ENCODE results near the gene INCA1.
"Not testable (repeated sequence)": the region's sequence is repeated elsewhere in the genome, so short reads cannot be mapped to it uniquely, and the experiment has no call there.

The INCA1 gene, protein sequence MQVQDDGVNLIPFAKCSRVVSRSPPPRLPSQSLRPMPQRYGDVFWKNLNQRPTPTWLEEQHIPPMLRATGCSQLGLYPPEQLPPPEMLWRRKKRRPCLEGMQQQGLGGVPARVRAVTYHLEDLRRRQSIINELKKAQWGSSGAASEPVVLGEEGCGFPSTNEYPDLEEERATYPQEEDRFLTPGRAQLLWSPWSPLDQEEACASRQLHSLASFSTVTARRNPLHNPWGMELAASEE

DNA sequence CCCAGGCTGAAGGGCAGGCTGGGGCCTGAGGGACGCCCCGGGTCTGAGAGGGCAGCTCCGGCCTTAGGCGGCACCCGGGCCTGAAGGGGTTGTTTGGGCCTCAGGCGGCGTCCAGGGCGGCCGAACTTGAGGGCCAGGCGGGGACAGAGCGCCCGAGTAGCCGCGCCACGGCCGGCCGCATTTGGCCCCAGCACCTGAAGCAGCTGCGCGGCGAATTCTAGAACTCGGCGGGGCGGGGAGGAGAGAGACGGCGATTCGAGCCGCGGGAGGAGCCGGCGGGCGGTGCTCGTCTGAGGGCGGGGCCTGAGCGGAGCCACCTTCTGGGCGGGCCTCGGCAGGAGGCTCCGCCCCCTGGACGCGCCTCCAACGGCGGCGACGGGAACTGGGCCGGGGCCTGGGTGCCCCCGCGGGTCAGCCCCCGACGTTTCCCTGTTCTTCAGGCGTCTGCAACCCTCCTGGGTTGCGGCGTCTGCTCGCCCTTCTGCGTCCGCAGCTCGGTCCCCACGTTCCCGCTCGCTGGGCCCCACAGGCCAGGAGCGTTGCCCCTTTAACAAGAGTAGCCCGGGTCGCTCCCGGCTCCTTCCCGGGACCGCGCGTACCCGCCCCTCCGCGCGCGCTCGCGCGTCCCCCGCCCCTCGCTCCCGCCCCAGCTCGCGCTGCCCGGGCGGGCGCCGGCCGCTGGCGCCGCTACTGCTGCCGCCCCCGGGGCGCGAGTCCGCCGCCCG, at the start of gene INCA1, which contains the start of gene KIF1C:
TSS of gene INCA1 (minus strand) at position 221 of the 725 bp plus-strand sequence. CDS start 3,085 bp downstream, outside the sequence.
TSS of gene KIF1C (plus strand) at position 649 of the 725 bp plus-strand sequence. CDS start 2,297 bp downstream, outside the sequence.
- DNase-seq: peak; percentile 40 to 96 (median 92)

DNA sequence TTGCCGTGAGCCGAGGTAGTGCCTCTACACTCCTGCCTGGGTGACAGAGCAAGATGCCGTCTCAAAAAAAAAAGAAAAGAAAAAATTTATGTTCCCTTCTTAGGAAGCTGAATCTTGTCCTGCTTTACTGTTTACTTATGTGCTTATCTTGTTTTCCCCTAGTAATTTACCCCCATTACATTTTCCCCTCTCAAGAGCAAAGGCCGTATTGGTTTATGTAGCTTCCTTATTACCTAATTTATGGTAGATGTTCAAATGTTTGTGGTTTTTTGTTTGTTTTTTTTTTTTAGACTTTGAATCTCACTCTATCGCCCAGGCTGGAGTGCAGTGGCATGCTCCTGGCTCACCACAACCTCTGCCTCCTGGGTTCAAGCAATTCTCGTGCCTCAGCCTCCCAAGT, 48.2 kb upstream of the INCA1 start:
- DNase-seq: no peak

DNA sequence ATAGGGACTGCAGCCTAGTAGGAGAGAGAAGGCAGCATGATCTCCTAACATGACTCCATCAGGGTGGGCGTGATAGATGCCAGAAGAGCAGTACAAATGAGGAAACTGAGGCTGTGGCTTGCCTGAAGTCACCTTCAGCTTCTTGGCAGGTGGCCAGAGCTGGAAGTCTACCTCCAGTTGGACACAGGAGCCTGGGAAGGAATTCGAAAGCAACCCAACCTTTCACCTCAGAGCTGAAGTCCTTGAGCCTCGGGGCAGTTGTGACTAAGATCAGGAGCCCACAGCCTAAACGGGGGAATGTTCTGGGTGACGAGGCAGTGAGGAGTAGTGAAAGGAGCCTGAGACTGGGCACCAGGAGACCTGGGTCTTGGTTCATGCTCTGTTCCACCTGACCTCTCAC, 47.3 kb upstream of the INCA1 start:
- no peak for DNase-seq

DNA sequence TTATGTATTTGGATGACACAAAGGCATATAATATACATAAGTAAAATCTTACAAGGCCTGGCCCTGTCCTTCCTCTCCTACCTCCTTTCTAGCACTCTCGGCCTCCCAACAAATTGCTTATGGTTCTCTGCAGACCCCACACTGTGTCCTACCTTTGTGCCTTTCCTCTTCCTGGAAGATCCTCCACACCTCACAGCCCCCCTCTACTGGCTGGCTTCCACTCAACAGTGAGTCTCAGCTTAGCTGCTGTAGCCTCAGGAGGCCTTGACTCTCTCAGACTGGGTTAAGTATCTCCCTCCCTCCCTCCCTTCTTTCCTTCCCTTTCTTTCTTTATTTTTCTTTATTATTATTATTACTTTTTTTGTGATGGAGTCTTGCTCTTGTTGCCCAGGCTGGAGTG, 46.2 kb upstream of the INCA1 start:
- no peak for DNase-seq

DNA sequence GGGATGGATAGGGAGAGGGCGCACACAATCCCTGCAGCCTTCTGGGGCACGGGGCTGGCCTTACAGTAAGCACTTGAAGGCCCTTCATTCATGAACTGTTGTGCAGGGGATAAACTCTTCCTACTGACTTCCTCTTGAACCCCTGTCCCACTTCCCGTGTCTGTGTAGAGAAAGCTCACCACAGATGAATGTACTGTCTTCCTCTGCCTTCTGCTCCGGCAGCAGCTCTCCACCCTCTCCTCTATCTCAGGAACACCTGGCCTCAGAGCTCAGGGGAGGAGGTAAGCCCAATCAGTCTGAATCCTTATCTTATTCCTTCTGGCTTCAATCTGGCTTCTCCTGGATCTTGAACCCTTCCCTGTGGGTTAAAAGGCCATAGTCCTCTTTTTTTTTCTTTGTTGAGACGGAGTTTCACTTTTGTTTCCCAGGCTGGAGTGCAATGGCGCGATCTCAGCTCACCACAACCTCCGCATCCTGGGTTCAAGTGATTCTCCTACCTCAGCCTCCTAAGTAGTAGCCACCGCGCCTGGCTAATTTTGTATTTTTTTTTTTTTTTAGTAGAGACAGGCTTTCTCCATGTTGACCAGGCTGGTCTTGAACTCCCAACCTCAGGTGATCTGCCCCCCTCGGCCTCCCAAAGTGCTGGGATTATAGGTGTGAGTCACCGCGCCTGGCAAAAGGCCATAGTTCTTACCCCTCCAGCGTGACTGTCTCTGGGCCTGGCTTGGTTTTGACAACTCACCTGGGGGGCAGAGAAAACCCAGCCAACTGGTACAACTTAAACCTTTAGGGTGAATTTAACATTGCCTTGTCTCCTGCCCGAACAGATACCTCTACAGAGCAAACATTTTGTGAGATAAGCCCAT, 45.1 kb upstream of the INCA1 start:
- DNase-seq: no peak

DNA sequence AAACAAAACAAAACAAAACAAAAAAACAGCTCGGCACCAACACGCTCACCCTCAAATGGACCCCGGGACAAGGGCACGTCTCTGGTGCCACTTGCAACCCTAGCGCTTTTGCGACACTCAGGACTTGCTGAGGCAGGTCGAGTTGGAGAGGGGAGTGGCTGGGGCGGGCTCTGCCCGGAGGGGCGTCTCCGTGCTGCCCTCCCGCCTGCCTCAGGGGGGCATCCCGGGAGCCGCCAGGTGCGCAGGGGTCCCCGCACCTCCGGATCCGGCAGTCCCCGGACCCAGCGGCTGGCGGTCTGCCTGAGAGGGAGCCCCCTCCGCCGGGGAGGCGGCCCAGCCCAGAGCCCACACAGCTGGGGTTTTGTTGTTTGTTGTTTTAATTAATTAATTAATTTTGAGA, 38.0 kb upstream of the INCA1 start, which contains the start of gene SLC52A1:
TSS of gene SLC52A1 (minus strand) at position 112 of the 400 bp plus-strand sequence. CDS start 820 bp downstream, outside the sequence.
- no peak for DNase-seq

DNA sequence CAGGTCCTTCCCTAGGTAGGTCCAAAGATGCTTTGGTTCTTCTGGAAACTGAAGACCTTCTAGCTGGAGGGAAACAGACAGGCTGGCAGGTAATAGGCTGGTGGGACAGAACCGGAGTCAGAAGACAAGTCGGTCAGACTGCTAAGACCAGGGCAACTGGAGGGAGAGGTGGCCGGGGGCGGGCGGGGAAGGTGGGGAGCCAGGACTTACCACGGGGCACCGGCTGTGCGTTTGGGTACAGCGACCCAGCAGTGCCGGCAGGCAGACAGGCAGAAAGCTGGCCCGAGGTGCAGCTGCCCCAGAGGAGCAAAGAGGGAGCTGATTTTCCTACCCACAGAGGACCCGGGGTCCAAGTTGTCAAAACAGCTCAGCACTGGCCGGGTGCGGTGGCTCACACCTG, 37.3 kb upstream of the INCA1 start:
- no peak for DNase-seq

DNA sequence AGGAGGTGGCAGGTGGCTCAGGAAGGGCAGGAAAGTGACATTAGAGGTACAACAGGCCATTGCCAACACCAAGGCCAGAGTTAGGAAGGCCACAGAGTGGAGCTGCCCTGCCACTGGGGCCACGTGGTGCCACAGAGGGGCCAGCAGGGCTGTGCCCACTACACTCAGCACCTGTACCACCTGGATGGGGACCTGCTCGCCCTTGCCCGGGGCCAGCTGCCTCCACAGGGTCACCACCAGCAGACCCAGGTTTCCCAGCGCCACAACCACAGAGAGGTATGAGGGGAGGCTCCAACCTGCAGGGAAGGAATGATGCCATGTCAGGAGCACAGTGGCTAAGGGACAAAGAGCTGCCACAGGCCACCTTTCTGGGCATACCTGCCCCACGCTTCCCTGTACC, 36.7 kb upstream of the INCA1 start:
- no peak for DNase-seq

DNA sequence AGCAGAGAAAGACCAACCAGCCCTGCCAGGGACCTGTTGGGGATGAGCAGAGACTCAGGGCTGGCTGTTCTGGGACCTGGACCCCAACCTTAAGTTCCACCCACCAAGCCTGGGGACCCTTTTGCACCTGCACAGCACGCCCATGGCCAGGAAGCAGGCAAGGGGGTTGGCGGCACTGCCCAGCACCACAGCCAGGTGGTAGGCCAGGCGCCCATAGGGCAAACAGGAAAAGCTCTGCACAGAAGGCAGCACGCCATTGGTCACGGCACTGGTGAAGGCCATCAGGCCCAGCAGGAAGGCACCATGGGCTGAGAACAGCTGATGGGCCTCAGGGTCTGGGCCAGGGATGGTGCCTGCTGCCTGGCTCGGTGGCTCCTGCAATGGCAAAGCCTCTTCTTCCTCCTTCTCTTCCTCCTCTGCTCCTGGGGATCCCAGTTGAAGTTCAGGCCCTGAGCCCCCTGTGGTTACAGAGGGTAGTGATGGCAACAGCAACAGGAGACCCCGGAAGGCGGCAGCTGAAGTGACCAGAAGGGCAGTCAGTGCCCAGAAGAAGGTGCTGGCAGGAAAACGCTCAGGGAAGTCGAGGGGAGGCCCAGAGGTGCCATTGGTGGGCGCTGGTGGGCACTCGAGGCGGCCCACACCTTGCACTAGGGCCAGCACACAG, 36.2 kb upstream of the INCA1 start:
- no peak for DNase-seq

DNA sequence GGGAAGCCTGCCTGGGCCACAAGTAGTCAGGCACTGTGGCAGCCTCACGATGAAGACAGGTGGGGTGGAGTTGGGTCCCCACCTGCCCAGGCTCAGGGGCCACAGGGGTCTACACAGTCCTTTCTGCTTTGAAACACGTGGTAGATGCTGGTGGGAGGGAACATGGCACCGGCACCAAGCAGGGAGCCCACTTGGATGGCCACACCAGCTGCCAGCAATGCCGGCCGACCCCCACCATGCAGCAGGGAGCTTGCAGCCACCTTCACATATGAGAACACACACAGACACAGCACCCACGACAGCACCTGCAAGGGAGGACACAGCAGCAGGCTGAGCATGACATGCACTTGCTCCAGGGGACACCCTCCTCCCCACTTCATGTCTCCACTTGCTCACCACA, 35.5 kb upstream of the INCA1 start:
- no peak for DNase-seq

DNA sequence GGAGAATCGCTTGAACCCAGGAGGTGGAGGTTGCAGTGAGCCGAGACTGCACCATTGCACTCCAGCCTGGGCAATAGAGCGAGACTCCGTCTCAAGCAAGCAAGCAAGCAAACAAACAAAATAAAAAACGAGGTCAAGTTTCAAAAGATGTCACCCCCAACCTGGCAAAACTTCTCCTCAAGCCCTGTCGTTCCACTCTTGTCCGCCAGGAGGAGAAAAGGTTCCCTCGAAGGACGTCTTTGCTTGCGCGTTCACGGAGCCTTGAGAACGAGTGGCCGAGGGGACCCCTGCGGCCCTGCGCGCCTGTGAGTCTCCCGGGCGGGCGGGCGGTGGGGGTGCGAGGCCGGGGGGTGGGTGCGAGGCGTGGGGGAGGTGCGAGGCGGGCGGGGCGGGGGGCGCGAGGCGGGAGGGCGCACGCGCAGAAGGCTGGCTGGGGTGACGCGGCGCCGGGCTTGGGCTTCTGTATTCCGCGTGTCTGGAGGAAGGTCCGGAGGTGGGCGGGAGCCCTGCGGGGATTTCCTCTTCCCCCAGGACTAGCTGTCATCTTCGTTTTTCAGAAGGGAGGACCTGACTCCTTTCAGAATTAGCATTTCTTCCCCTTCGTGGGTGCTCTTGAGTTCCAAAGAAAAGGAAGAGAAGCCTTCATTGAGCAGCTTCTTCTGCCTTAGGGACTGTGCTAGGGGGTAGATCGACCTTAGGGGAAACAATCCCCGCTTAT, 34.2 kb upstream of the INCA1 start:
- DNase-seq: peak in 52 of 56 donors; percentile 10 to 88 (median 60)

DNA sequence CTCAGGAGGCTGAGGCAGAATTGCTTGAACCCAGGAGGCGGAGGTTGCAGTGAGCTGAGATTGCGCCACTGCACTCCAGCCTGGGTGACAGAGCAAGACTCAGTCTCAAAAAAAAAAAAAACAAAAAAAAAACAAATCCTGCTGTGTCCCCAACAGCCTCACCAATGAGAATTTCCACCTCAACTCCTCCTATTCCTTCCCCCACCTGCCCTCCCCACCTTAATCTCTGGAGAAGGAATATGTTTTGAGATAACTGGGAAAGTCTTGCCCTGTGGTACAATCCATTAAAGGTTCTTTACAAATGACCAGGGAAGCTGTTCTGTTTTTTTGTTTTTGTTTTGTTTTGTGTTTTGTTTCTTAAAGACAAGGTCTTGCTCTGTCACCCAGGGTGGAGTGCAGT, 32.8 kb upstream of the INCA1 start:
- DNase-seq: not testable (repeated sequence)

DNA sequence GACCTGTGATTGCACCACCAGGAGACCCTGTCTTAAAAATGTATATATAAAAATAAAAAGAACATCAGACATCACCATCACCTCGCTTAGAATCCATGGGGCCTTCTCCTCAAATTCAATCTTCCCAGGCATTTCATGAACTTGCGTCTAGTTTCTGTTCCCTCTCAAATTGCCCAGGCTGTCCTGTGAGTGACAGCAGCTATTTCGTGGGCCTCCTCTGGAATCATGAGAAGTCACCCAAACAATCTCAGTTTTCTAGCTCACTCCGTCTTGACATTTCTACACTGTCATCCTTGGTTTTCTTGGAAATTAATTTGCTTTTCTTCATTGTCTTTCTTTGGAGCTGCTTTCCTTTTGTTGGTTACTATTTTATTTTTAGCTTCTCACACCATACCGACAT, 30.6 kb upstream of the INCA1 start:
- no peak for DNase-seq

DNA sequence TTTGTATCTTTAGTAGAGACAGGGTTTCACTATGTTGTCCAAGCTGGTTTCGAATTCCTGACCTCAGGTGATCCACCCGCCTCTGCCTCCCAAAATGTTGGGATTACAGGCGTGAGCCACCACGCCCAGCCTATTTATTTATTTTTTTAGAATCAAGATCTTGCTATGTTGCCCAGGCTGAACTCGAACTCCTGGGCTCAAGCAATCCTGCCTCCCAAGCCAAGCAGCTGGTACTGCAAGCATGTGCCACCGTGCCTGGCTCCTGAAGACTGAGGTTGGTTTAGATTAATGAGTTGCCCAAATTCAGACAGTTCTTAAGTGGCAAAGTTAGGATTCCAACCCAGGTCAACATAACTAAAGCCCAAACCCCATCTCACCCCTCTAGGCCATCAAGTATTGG, 30.0 kb upstream of the INCA1 start:
- DNase-seq: no peak

DNA sequence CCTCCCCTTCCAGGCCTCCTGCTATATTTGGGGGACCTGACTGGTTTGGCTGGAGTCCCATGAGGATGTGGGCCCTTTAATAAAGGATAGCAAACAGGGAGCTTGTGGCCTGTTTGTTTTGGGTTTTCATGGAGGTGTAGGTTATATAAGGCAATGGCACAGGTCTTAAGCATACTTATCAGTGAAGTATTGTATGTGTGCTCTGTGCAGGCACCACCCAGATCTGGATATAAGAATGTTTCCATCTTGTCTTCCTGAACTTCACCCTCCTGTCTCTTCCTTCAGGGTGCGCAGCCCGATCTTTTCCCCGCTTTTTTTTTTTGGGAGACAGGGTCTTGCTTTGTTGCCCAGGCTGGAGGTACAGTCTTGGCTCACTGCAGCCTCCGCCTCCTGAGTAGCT, 27.3 kb upstream of the INCA1 start:
- no peak for DNase-seq

DNA sequence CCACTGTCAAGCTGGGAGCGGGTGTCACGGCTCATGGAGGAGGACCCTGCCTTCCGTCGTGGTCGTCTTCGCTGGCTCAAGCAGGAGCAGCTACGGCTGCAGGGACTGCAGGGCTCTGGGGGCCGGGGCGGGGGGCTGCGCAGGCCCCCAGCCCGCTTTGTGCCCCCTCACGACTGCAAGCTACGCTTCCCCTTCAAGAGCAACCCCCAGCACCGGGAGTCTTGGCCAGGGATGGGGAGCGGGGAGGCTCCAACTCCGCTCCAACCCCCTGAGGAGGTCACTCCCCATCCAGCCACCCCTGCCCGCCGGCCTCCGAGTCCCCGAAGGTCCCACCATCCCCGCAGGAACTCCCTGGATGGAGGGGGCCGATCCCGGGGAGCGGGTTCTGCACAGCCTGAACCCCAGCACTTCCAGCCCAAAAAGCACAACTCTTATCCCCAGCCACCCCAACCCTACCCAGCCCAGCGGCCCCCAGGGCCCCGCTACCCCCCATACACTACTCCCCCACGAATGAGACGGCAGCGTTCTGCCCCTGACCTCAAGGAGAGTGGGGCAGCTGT, 26.3 kb upstream of the INCA1 start:
- no peak for DNase-seq

DNA sequence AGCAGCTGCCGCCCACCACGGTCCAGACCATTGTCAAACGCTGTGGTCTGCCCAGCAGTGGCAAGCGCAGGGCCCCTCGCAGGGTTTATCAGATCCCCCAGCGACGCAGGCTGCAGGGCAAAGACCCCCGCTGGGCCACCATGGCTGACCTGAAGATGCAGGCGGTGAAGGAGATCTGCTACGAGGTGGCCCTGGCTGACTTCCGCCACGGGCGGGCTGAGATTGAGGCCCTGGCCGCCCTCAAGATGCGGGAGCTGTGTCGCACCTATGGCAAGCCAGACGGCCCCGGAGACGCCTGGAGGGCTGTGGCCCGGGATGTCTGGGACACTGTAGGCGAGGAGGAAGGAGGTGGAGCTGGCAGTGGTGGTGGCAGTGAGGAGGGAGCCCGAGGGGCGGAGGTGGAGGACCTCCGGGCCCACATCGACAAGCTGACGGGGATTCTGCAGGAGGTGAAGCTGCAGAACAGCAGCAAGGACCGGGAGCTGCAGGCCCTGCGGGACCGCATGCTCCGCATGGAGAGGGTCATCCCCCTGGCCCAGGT, 24.9 kb upstream of the INCA1 start:
- DNase-seq: no peak

DNA sequence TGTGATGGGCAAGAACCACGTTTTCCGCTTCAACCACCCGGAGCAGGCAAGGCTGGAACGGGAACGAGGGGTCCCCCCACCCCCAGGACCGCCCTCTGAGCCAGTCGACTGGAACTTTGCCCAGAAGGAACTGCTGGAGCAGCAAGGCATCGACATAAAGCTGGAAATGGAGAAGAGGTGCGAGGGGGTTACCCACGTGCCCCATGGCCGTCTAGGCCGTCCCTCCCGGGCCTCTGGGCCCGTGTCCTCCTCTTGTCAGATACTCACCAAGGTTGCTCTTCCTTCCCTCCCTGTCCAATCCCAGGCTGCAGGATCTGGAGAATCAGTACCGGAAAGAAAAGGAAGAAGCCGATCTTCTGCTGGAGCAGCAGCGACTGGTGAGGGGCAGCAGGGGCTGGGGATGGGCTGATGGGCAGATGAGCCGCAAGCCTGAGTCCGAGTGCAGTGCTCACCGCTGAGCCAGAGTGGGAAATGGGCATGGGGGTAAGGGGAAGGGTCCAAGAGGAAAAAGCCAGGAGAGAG, 23.2 kb upstream of the INCA1 start:
- no peak for DNase-seq

DNA sequence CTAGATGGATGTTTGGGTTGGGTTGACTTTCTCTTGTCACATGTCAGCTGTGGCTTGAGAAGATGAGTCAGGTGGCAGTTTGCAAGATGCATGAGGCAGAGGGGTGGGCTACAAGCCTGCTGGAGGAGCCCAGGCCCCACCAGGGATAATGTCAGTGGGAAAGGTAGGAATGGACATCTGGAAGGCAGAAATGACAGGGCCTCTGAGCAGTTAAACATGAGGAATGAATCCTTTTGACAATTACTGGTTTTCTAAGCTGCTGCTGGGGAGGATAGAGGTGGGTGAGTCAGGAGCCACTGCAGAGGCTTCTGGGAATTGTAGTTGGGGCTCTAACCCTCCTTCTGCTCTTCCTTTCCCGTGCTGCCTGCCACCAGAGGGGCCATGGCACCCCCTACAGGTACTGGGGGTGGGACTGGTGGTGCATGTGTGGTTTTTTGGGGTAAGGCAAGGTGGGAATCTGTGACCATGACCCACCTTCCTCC, 22.2 kb upstream of the INCA1 start:
- peak in 17 of 56 donors; percentile 3 to 63 (median 21) for DNase-seq

DNA sequence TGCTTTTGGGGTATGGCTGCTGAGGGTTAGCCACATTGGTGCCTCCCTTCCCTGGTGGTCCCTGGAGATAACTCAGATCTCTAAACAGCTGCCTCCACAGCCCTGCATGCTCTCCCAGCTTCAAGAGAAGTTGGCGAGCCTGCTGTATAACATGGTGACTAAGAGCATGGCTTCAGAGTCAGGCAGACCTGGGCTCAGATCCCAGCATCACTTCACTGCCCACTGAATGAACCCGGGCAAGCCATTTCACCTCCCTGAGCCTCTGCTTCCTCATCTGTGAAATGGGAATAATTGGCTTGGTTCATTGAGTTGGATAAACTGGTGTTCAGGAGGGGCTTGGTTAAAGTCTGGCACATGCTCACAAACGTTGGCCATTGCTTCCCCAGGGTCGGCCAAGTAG, 17.0 kb upstream of the INCA1 start:
- DNase-seq: no peak
